Measurements from ENCODE around the gene GPSM1. TPM values are rescaled to one million over a fixed set of nuclear protein-coding genes. Genes with fewer than 3 reads are reported as not detected.
"Not testable (repeated sequence)": the region's sequence is repeated elsewhere in the genome, so short reads cannot be mapped to it uniquely, and the experiment has no call there.

The GPSM1 gene
- total RNA-seq, 1 donor from 2014 or later = 31.7 TPM

DNA sequence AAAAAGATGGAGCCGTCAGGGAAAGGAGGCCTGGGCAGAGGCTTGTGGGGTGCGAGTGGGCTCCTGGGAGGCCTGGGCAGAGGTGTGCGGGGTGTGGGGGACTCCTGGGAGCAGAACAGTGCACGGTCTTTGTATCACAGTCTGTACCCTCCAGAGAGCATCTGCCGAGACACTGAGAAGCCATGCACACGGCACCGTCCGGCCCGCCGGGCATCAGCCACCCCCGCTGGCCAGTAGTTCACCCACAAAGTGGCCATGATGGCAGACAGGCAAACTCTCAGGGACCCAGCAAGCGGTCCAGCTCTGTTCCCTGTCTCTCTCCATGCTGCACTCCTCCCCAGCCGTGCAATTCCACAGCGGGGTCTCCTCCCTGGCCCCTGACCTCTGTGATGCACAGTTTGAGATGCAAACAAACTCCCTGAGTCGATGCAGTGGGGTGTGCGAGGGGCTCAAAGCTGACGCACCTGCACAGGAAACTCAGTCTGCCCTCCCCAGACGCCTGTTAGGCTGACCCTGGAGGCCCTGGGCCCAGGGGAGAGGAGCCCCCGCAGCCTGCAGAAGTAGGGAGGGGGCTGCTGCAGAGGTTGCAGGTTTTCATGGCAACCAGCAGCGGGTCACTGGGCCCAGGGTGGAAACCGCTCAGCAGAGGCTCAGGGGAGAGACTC, 9.1 kb upstream of the GPSM1 start:
- no peaks in the 10 kb centered on the region for H3K4me1 Mint-ChIP-seq (ENCODE audit: unreplicated experiment)
- peaks cover 14% of the 10 kb centered on the region for H3K36me3 Mint-ChIP-seq (ENCODE audit: low read depth, unreplicated experiment)
- TF ChIP-seq CTCF (IDR thresholded peaks at IDR 0.05; ENCODE audit: unreplicated experiment) = no peak
- peaks cover 15% of the 10 kb centered on the region for H3K27me3 Mint-ChIP-seq (ENCODE audit: unreplicated experiment)
- DNase-seq (ENCODE audit: low spot score) = no peak
- peaks cover 3% of the 10 kb centered on the region for H3K9me3 Mint-ChIP-seq (ENCODE audit: unreplicated experiment)
- H3K4me3 Mint-ChIP-seq (ENCODE audit: unreplicated experiment) = no peak overlapping the region
- H3K27ac Mint-ChIP-seq (ENCODE audit: unreplicated experiment) = no peak overlapping the region

- H3K4me1 Mint-ChIP-seq (ENCODE audit: unreplicated experiment) = no peaks in the 10 kb centered on the region
- no peak for DNase-seq (ENCODE audit: low spot score)
- peaks cover 17% of the 10 kb centered on the region for H3K27me3 Mint-ChIP-seq (ENCODE audit: unreplicated experiment)
- H3K36me3 Mint-ChIP-seq (ENCODE audit: low read depth, unreplicated experiment) = peaks cover 14% of the 10 kb centered on the region
- peaks cover 3% of the 10 kb centered on the region for H3K9me3 Mint-ChIP-seq (ENCODE audit: unreplicated experiment)
- H3K4me3 Mint-ChIP-seq (ENCODE audit: unreplicated experiment) = no peak overlapping the region
- no peak overlapping the region for H3K27ac Mint-ChIP-seq (ENCODE audit: unreplicated experiment)
- TF ChIP-seq CTCF (IDR thresholded peaks at IDR 0.05; ENCODE audit: unreplicated experiment) = no peak
These were observed 8.5 kb upstream of the GPSM1 start for GRCh38 chr9:136318776-136319241.

DNA sequence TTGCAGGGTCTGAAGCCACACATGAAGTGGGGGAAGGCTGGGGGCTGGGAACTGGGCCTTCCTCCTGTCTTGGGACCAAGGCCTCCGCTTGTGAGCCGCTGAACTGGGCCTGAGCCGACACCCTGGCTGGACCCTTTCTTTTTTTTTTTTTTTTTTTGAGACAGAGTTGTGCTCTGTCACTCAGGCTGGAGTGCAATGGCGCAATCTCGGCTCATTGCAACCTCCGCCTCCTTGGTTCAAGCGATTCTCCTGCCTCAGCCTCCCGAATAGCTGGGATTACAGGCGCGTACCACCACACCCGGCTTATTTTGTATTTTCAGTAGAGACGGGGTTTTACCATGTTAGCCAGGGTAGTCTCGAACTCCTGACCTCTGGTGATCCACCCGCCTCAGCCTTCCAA, 8.1 kb upstream of the GPSM1 start:
- H3K27ac Mint-ChIP-seq (ENCODE audit: unreplicated experiment); DNase-seq (ENCODE audit: low spot score); H3K4me1 Mint-ChIP-seq (ENCODE audit: unreplicated experiment); H3K4me3 Mint-ChIP-seq (ENCODE audit: unreplicated experiment); H3K9me3 Mint-ChIP-seq (ENCODE audit: unreplicated experiment): not testable (repeated sequence)
- Mint-ChIP-seq H3K36me3 (ENCODE audit: low read depth, unreplicated experiment) (peaks cover 13% of the 10 kb centered on the region), H3K27me3 (ENCODE audit: unreplicated experiment) (peaks cover 18% of the 10 kb centered on the region)

DNA sequence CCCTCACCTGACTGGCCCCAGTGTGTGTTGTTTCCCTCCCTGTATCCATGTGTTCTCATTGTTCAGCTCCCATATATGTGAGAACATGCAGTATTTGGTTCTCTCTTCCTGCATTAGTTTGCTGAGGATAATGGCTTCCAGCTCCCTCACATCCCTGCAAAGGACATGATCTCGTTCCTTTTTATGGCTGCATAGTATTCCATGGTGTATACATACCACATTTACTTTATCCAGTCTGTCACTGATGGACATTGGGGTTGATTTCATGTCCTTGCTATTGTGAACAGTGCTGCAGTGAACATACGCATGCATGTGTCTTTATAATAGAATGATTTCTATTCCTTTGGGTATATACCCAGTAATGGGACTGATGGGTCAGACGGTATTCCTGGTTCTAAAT, 7.4 kb upstream of the GPSM1 start:
- Mint-ChIP-seq H3K36me3 (ENCODE audit: low read depth, unreplicated experiment) (peaks cover 11% of the 10 kb centered on the region), H3K27me3 (ENCODE audit: unreplicated experiment) (peaks cover 15% of the 10 kb centered on the region)
- H3K4me3 Mint-ChIP-seq (ENCODE audit: unreplicated experiment); H3K9me3 Mint-ChIP-seq (ENCODE audit: unreplicated experiment); H3K27ac Mint-ChIP-seq (ENCODE audit: unreplicated experiment); DNase-seq (ENCODE audit: low spot score); H3K4me1 Mint-ChIP-seq (ENCODE audit: unreplicated experiment): not testable (repeated sequence)

DNA sequence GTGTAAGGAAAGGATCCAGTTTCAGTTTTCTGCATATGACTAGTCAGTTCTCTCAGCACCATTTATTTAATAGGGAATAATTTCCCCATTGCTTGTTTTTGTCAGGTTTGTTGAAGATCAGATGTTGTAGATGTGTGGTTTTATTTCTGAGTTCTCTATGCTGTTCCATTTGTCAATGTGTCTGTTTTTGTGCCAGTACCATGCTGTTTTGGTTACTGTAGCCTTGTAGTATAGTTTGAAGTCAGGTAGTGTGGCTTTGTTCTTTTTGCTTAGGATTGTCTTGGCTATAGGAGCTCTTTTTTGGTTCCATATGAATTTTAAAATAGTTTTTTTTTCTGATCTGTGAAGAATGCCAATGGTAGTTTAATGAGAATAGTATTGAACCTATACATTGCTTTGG, 6.4 kb upstream of the GPSM1 start:
- not testable (repeated sequence) for H3K4me3 Mint-ChIP-seq (ENCODE audit: unreplicated experiment); H3K9me3 Mint-ChIP-seq (ENCODE audit: unreplicated experiment); H3K27ac Mint-ChIP-seq (ENCODE audit: unreplicated experiment); H3K4me1 Mint-ChIP-seq (ENCODE audit: unreplicated experiment); DNase-seq (ENCODE audit: low spot score); H3K36me3 Mint-ChIP-seq (ENCODE audit: low read depth, unreplicated experiment)
- peaks cover 14% of the 10 kb centered on the region for H3K27me3 Mint-ChIP-seq (ENCODE audit: unreplicated experiment)

DNA sequence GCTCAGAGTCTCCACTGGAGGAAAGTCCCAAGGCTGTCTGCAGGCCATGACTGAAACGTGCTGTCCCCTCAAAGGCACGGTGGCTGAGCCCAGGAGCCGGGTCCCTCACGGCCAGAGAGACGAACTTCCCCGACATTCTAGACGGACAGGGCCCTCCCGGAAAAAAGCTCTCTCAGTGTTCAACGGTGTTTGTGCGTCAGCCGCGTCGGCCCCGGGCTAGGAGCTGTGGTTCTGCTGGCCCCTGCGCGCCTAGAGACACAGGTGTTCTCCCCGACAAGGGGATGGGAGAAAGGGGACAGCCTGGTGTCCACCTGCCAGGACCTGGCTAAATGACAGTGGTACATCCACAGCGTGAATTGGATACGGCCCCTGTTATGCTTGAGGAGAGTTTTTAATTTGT, 5.8 kb upstream of the GPSM1 start:
- no peak overlapping the region for H3K27ac Mint-ChIP-seq (ENCODE audit: unreplicated experiment)
- DNase-seq (ENCODE audit: low spot score) = no peak
- no peak for TF ChIP-seq CTCF (IDR thresholded peaks at IDR 0.05; ENCODE audit: unreplicated experiment)
- H3K4me1 Mint-ChIP-seq (ENCODE audit: unreplicated experiment) = no peaks in the 10 kb centered on the region
- H3K4me3 Mint-ChIP-seq (ENCODE audit: unreplicated experiment) = no peak overlapping the region
- H3K9me3 Mint-ChIP-seq (ENCODE audit: unreplicated experiment) = no peaks in the 10 kb centered on the region
- H3K36me3 Mint-ChIP-seq (ENCODE audit: low read depth, unreplicated experiment) = no peaks in the 10 kb centered on the region
- peaks cover 8% of the 10 kb centered on the region for H3K27me3 Mint-ChIP-seq (ENCODE audit: unreplicated experiment)
